ENCODE data around the gene CLDN9.

CLDN9 gene

GRCh38 chr16:3012828-3013420, at the start of gene CLDN9:
Gene CLDN9 (plus strand): TSS chr16:3012923. CDS start chr16:3013363, 440 bp downstream.
- no peak for DNase-seq (ENCODE audit: low read depth)

GRCh38 chr16:2963074-2963722, 49.5 kb upstream of the CLDN9 start:
- no peak for DNase-seq (ENCODE audit: low read depth)

GRCh38 chr16:2963723-2964474, 48.8 kb upstream of the CLDN9 start, which contains the start of gene KREMEN2:
Gene KREMEN2 (plus strand): TSS chr16:2964275. CDS start chr16:2964521, 246 bp downstream.
- DNase-seq (ENCODE audit: low read depth), result no peak

- DNase-seq (ENCODE audit: low read depth), result no peak
These were observed 48.0 kb upstream of the CLDN9 start for GRCh38 chr16:2964475-2965336.

GRCh38 chr16:2966043-2966807, 46.5 kb upstream of the CLDN9 start:
- DNase-seq (ENCODE audit: low read depth), result no peak

- no peak for DNase-seq (ENCODE audit: low read depth)
These were observed 45.9 kb upstream of the CLDN9 start for GRCh38 chr16:2966808-2967191.

GRCh38 chr16:2967211-2967631, 45.5 kb upstream of the CLDN9 start:
- no peak for DNase-seq (ENCODE audit: low read depth)

- DNase-seq (ENCODE audit: low read depth), result no peak
These were observed 45.0 kb upstream of the CLDN9 start for GRCh38 chr16:2967721-2968161.

GRCh38 chr16:2968368-2968737, 44.4 kb upstream of the CLDN9 start:
- DNase-seq (ENCODE audit: low read depth), result no peak

- peak; percentile 71 for DNase-seq (ENCODE audit: low read depth)
These were observed 43.8 kb upstream of the CLDN9 start, which contains the start of gene PAQR4 for GRCh38 chr16:2968738-2969544. Gene PAQR4 (plus strand): TSS chr16:2969348. CDS start chr16:2969675, 327 bp downstream.

GRCh38 chr16:2969545-2970521, 42.9 kb upstream of the CLDN9 start:
- DNase-seq (ENCODE audit: low read depth), result peak; percentile 67

- DNase-seq (ENCODE audit: low read depth), result no peak
These were observed 42.2 kb upstream of the CLDN9 start for GRCh38 chr16:2970563-2970962.

GRCh38 chr16:2971134-2971984, 41.4 kb upstream of the CLDN9 start:
- no peak for DNase-seq (ENCODE audit: low read depth)

GRCh38 chr16:2971985-2972784, 40.5 kb upstream of the CLDN9 start:
- no peak for DNase-seq (ENCODE audit: low read depth)

GRCh38 chr16:2973093-2973492, 39.6 kb upstream of the CLDN9 start:
- no peak for DNase-seq (ENCODE audit: low read depth)

GRCh38 chr16:2973605-2974318, 39.0 kb upstream of the CLDN9 start:
- DNase-seq (ENCODE audit: low read depth), result no peak
